ENCODE data around the gene RNF181. TPM values are rescaled to one million over a fixed set of nuclear protein-coding genes. Genes with fewer than 3 reads are reported as not detected.

Gene RNF181
- total and polyA plus RNA-seq, 2 of the 13 experiments (the other 11 are each of a cell fraction or from before 2014, with no cell fraction given), result 224 to 578 TPM

- 0 out of 2 replicates have a peak, but pooled peaks have one; percentile 40 for TF ChIP-seq ZNF136 (CRISPR knock-in tag; IDR thresholded peaks at IDR 0.05; ENCODE audit: low read depth)
- peak; percentile 66; the same call in 1 of the 2 replicates for TF ChIP-seq FOXO1 (CRISPR knock-in tag; IDR thresholded peaks at IDR 0.05)
- peak; percentile 94 for TF ChIP-seq ZNF230 (CRISPR knock-in tag; IDR thresholded peaks at IDR 0.05)
- TF ChIP-seq MTF2 (CRISPR knock-in tag; IDR thresholded peaks at IDR 0.05; ENCODE audit: borderline replicate concordance), result no peak
- 0 out of 2 replicates have a peak, but pooled peaks have one; percentile 77 for TF ChIP-seq MEIS1 (CRISPR knock-in tag; IDR thresholded peaks at IDR 0.05; ENCODE audit: borderline replicate concordance)
- no peak for TF ChIP-seq ZNF740 (CRISPR knock-in tag; IDR thresholded peaks at IDR 0.05)
- no peak for TF ChIP-seq SP140L (CRISPR knock-in tag; IDR thresholded peaks at IDR 0.05; ENCODE audit: borderline replicate concordance)
- peak; percentile 24; the same call in 1 of the 2 replicates for TF ChIP-seq ARID2 (CRISPR knock-in tag; IDR thresholded peaks at IDR 0.05; ENCODE audit: borderline replicate concordance)
- TF ChIP-seq ZNF589 (CRISPR knock-in tag; conservative IDR thresholded peaks at IDR 0.05), result peak; percentile 93; the same call in 1 of the 2 replicates
- TF ChIP-seq, protein P1, sequence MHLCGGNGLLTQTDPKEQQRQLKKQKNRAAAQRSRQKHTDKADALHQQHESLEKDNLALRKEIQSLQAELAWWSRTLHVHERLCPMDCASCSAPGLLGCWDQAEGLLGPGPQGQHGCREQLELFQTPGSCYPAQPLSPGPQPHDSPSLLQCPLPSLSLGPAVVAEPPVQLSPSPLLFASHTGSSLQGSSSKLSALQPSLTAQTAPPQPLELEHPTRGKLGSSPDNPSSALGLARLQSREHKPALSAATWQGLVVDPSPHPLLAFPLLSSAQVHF (CRISPR knock-in tag; IDR thresholded peaks at IDR 0.05), result peak; percentile 61; the same call in 1 of the 2 replicates
- TF ChIP-seq SMAD3 (CRISPR knock-in tag; IDR thresholded peaks at IDR 0.05), result no peak
- TF ChIP-seq PAWR (CRISPR knock-in tag; IDR thresholded peaks at IDR 0.05; ENCODE audit: borderline replicate concordance), result 0 out of 2 replicates have a peak, but pooled peaks have one; percentile 91
- TF ChIP-seq, protein P2, sequence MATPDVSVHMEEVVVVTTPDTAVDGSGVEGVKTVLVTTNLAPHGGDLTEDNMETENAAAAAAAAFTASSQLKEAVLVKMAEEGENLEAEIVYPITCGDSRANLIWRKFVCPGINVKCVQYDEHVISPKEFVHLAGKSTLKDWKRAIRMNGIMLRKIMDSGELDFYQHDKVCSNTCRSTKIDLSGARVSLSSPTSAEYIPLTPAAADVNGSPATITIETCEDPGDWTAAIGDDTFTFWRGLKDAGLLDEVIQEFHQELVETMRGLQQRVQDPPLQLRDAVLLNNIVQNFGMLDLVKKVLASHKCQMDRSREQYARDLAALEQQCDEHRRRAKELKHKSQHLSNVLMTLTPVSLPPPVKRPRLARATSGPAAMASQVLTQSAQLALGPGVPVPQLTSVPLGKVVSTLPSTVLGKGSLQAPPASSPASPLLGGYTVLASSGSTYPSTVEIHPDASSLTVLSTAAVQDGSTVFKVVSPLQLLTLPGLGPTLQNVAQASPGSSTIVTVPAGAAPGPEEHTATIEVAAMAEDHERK (CRISPR knock-in tag; IDR thresholded peaks at IDR 0.05; ENCODE audit: low read depth), result no peak; the same call in 1 of the 2 replicates
- TF ChIP-seq ETV5 (CRISPR knock-in tag; IDR thresholded peaks at IDR 0.05; ENCODE audit: borderline replicate concordance), result peak; percentile 90
- TF ChIP-seq, protein P3, sequence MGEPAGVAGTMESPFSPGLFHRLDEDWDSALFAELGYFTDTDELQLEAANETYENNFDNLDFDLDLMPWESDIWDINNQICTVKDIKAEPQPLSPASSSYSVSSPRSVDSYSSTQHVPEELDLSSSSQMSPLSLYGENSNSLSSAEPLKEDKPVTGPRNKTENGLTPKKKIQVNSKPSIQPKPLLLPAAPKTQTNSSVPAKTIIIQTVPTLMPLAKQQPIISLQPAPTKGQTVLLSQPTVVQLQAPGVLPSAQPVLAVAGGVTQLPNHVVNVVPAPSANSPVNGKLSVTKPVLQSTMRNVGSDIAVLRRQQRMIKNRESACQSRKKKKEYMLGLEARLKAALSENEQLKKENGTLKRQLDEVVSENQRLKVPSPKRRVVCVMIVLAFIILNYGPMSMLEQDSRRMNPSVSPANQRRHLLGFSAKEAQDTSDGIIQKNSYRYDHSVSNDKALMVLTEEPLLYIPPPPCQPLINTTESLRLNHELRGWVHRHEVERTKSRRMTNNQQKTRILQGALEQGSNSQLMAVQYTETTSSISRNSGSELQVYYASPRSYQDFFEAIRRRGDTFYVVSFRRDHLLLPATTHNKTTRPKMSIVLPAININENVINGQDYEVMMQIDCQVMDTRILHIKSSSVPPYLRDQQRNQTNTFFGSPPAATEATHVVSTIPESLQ (CRISPR knock-in tag; conservative IDR thresholded peaks at IDR 0.05), result peak; percentile 82
- no peak; the same call in none of the 2 replicates for TF ChIP-seq ZNF790 (CRISPR knock-in tag; IDR thresholded peaks at IDR 0.05; ENCODE audit: borderline replicate concordance)
- peak; percentile 99 for TF ChIP-seq GABPB1 (CRISPR knock-in tag; IDR thresholded peaks at IDR 0.05)
- TF ChIP-seq ARHGAP35 (CRISPR knock-in tag; IDR thresholded peaks at IDR 0.05; ENCODE audit: borderline replicate concordance), result peak; percentile 94
- peak in 1 of 2 experiments; percentile 72; a peak in 2 of 4 replicates for TF ChIP-seq ATF4 (CRISPR knock-in tag; IDR thresholded peaks at IDR 0.05)
- no peak for TF ChIP-seq CEBPG (CRISPR knock-in tag; IDR thresholded peaks at IDR 0.05)
- no peak for TF ChIP-seq ZNF530 (CRISPR knock-in tag; IDR thresholded peaks at IDR 0.05; ENCODE audit: low read depth)
Observed at GRCh38 chr2:85611705-85612587, 16.4 kb downstream of the RNF181 start, which contains the start of gene C2orf68 (continued).
